GM23338 (cell line): ENCODE measurements around the gene SDF2L1. TPM values are rescaled to one million over a fixed set of nuclear protein-coding genes. Genes with fewer than 3 reads are reported as not detected.

ENCODE experiments used
- ATAC-seq: fragments of 200-7000 bp; cut with Tn5 transposase; 3 replicates; pipeline ENCODE4 v1.9.1; 2020
- DNase-seq: peaks from one replicate; pipeline ENCODE4 v3.0.0-alpha.2; 2015; ENCODE audit warnings: low spot score
- H2AFZ ChIP-seq: fragments of 200-600 bp; sonication (generic); 2 replicates; pipeline ENCODE4 v1.8.0; 2016; ENCODE audit warnings: antibody characterized with exemption, mild to moderate bottlenecking, moderate library complexity
- H3F3A ChIP-seq: fragments of 200-600 bp; sonication (generic); replicated peaks from 2 replicates; pipeline ENCODE4 v1.8.0; 2017; ENCODE audit warnings: antibody characterized with exemption, mixed run types, low read depth
- H3K27ac ChIP-seq: fragments of 200-600 bp; sonication (generic); 2 replicates; pipeline ENCODE4 v1.6.1; 2016; ENCODE audit warnings: low read depth
- H3K27me3 ChIP-seq: fragments of 200-600 bp; sonication (generic); 2 replicates; pipeline ENCODE4 v1.8.0; 2016; ENCODE audit warnings: mild to moderate bottlenecking, mixed run types, moderate library complexity; ENCODE audit not compliant: insufficient read depth
- H3K36me3 ChIP-seq: fragments of 200-600 bp; sonication (generic); 2 replicates; pipeline ENCODE4 v1.8.0; 2016; ENCODE audit warnings: mild to moderate bottlenecking; ENCODE audit not compliant: insufficient read depth
- H3K4me1 ChIP-seq: fragments of 200-600 bp; sonication (generic); 2 replicates; pipeline ENCODE4 v1.8.0; 2016; ENCODE audit warnings: mild to moderate bottlenecking, moderate library complexity; ENCODE audit not compliant: insufficient read depth
- H3K4me2 ChIP-seq: fragments of 200-600 bp; sonication (generic); 2 replicates; pipeline ENCODE4 v1.7.1; 2017; ENCODE audit warnings: mixed run types
- H3K4me3 ChIP-seq: fragments of 200-600 bp; sonication (generic); 2 replicates; pipeline ENCODE4 v1.6.1; 2016; ENCODE audit warnings: mixed run types
- H3K79me2 ChIP-seq: fragments of 200-600 bp; sonication (generic); replicated peaks from 2 replicates; pipeline ENCODE4 v1.8.0; 2017; ENCODE audit warnings: mild to moderate bottlenecking; ENCODE audit not compliant: insufficient read depth
- H3K9me2 ChIP-seq: fragments of 200-600 bp; sonication (generic); 2 replicates; pipeline ENCODE4 v1.8.0; 2017; ENCODE audit not compliant: insufficient read depth
- H4K20me1 ChIP-seq: fragments of 200-600 bp; sonication (generic); replicated peaks from 2 replicates; pipeline ENCODE4 v1.8.0; 2017; ENCODE audit warnings: mild to moderate bottlenecking; ENCODE audit not compliant: insufficient read depth
- H3K27ac Mint-ChIP-seq: 2 replicates; pipeline ENCODE4 v1.8.0; 2020; ENCODE audit warnings: inconsistent platforms, mild to moderate bottlenecking, moderate library complexity, mixed read lengths
- H3K27me3 Mint-ChIP-seq: 3 replicates; pipeline ENCODE4 v1.8.0; 2022; ENCODE audit warnings: low read depth, mild to moderate bottlenecking, moderate library complexity, mixed read lengths, inconsistent platforms; ENCODE audit not compliant: insufficient read depth, poor library complexity
- H3K36me3 Mint-ChIP-seq: 3 replicates; pipeline ENCODE4 v1.8.0; 2021; ENCODE audit warnings: low read depth, mild to moderate bottlenecking, inconsistent platforms, moderate library complexity, mixed read lengths
- H3K4me1 Mint-ChIP-seq: 3 replicates; pipeline ENCODE4 v1.8.0; 2020; ENCODE audit warnings: mild to moderate bottlenecking, inconsistent platforms, mixed read lengths
- H3K4me3 Mint-ChIP-seq: 3 replicates; pipeline ENCODE4 v1.8.0; 2021; ENCODE audit warnings: moderate library complexity, mild to moderate bottlenecking, inconsistent platforms, mixed read lengths
- H3K9me3 Mint-ChIP-seq: 3 replicates; pipeline ENCODE4 v1.8.0; 2020; ENCODE audit warnings: moderate library complexity, mild to moderate bottlenecking, inconsistent platforms, mixed read lengths
- CREB1 ChIP-seq: fragments of 250-450 bp; sonication (Bioruptor Pico); IDR thresholded peaks from 2 replicates; pipeline ENCODE4 v1.5.0; 2020; ENCODE audit warnings: low read depth, mild to moderate bottlenecking, moderate library complexity
- ETS1 ChIP-seq: IDR thresholded peaks from 2 replicates; pipeline ENCODE4 v1.6.1; 2016; ENCODE audit warnings: antibody characterized with exemption
- EZH2 ChIP-seq: fragments of 200-600 bp; sonication (generic); IDR thresholded peaks from one replicate; pipeline ENCODE4 v1.8.0; 2017; ENCODE audit warnings: antibody characterized with exemption, mild to moderate bottlenecking, low read depth; ENCODE audit not compliant: unreplicated experiment
- POLR2AphosphoS5 ChIP-seq: IDR thresholded peaks from 2 replicates; pipeline ENCODE4 v1.6.1; 2016; ENCODE audit warnings: antibody characterized with exemption, low read depth
- REST ChIP-seq: IDR thresholded peaks from one replicate; pipeline ENCODE4 v1.6.1; 2018; ENCODE audit warnings: antibody characterized with exemption; ENCODE audit not compliant: unreplicated experiment
- STAT1 ChIP-seq: IDR thresholded peaks from one replicate; pipeline ENCODE4 v1.6.1; 2016; ENCODE audit warnings: antibody characterized with exemption; ENCODE audit not compliant: unreplicated experiment
- ZNF114 ChIP-seq: fragments of 250-450 bp; sonication (Bioruptor Pico); IDR thresholded peaks from 2 replicates; pipeline ENCODE4 v1.5.0; 2020; ENCODE audit warnings: mild to moderate bottlenecking, moderate library complexity
- long read RNA-seq: library from polyadenylated mRNA; unstranded; transcript quantifications from one replicate; pipeline ENCODE4 v2.0.0, GENCODE V29; 2020; ENCODE audit not compliant: unreplicated experiment
- polyA plus RNA-seq: library from polyadenylated mRNA; unstranded; fragments of >200 nt; fragmentation: Nextera tagmentation; extraction: Ambion mirVana; gene quantifications from 2 replicates; pipeline ENCODE4 v1.2.1, GENCODE V29; 2016
- total RNA-seq: library from RNA; depleted of rRNA; stranded (reverse); fragments of >200 nt; shearing (Covaris generic); gene quantifications from 2 replicates; pipeline ENCODE4 v1.2.3, GENCODE V29; 2014; rRNA removed

The SDF2L1 gene
- total RNA-seq (60.3 and 62.3 TPM in 2 replicates), polyA plus RNA-seq (72.7 and 74.8 TPM in 2 replicates)
- long read RNA-seq, transcript SDF2L1-201 (3 exons, 865 nt), result major isoform, 28 of 30 reads
- long read RNA-seq, partial matches to known transcripts, result 1 of 30 reads
- long read RNA-seq, other reads (novel, unspliced or antisense), result 1 of 30 reads

GRCh38 chr22:21641789-21642583 is at the start of gene SDF2L1:
TSS of gene SDF2L1 (plus strand) at chr22:21642302. CDS start at chr22:21642337, 35 bp downstream.
- TF ChIP-seq REST (no peak), POLR2AphosphoS5 (peak; percentile 86), ETS1 (no peak), EZH2 (peak; percentile 47), ZNF114 (CRISPR knock-in tag) (no peak), CREB1 (CRISPR knock-in tag) (peak; percentile 60)
- H3K4me3 Mint-ChIP-seq, result peak within 1 kb of the TSS; percentile 84
- peaks cover 5% of the 10 kb centered on the region; the same call in 1 of the 2 replicates for H4K20me1 ChIP-seq
- H3K4me3 ChIP-seq, result peak within 1 kb of the TSS; percentile 90
- H3K9me3 Mint-ChIP-seq, result no peaks in the 10 kb centered on the region
- no peak within 1 kb of the TSS for H3K27ac ChIP-seq
- H3K4me1 Mint-ChIP-seq, result peaks cover 17% of the 10 kb centered on the region
- H2AFZ ChIP-seq, result peak within 1 kb of the TSS; percentile 85
- no peaks in the 10 kb centered on the region for H3K36me3 ChIP-seq
- peak; percentile 90 for ATAC-seq
- no peaks in the 10 kb centered on the region for H3K9me2 ChIP-seq
- H3K27me3 Mint-ChIP-seq, result peaks cover 17% of the 10 kb centered on the region
- H3K27ac Mint-ChIP-seq, result peak within 1 kb of the TSS; percentile 44; the same call in 1 of the 2 replicates
- H3K27me3 ChIP-seq, result peaks cover 8% of the 10 kb centered on the region
- H3K36me3 Mint-ChIP-seq, result peaks cover 21% of the 10 kb centered on the region
- no peaks in the 10 kb centered on the region for H3K79me2 ChIP-seq
- peak; percentile 99 for DNase-seq
- H3F3A ChIP-seq, result peaks cover 15% of the 10 kb centered on the region
- peak within 1 kb of the TSS; percentile 89 for H3K4me2 ChIP-seq
- H3K4me1 ChIP-seq, result peaks cover 7% of the 10 kb centered on the region; the same call in 1 of the 2 replicates

- no peak overlapping the region for H3K27ac ChIP-seq
- H3K27ac Mint-ChIP-seq, result no peak overlapping the region
- no peak overlapping the region for H3K4me3 Mint-ChIP-seq
- H3K9me2 ChIP-seq, result no peaks in the 10 kb centered on the region
- no peaks in the 10 kb centered on the region; the same call in 2 of the 3 replicates for H3K9me3 Mint-ChIP-seq
- DNase-seq (no peak), ATAC-seq (no peak)
- H3K27me3 ChIP-seq, result no peaks in the 10 kb centered on the region
- H3K36me3 Mint-ChIP-seq, result peaks cover 45% of the 10 kb centered on the region
- H3K4me2 ChIP-seq, result no peak overlapping the region
- peaks cover 15% of the 10 kb centered on the region for H3K27me3 Mint-ChIP-seq
- H3K4me1 Mint-ChIP-seq, result peaks cover 22% of the 10 kb centered on the region
- H3K4me3 ChIP-seq, result no peak overlapping the region
- peaks cover 94% of the 10 kb centered on the region for H4K20me1 ChIP-seq
- H2AFZ ChIP-seq, result no peak overlapping the region
- H3K36me3 ChIP-seq, result peaks cover 16% of the 10 kb centered on the region
- no peaks in the 10 kb centered on the region; the same call in 1 of the 2 replicates for H3K4me1 ChIP-seq
- H3F3A ChIP-seq, result peaks cover 7% of the 10 kb centered on the region; the same call in 1 of the 2 replicates
- H3K79me2 ChIP-seq, result peaks cover 100% of the 10 kb centered on the region
- no peak for TF ChIP-seq ZNF114 (CRISPR knock-in tag)
- no peak for TF ChIP-seq REST
- TF ChIP-seq STAT1, result no peak
Observed at GRCh38 chr22:21592422-21592821, 49.7 kb upstream of the SDF2L1 start.
